CD1c-positive myeloid dendritic cell (primary cell): ENCODE measurements around the gene DCDC2B.
A peak's percentile ranks its signal among the peaks of the same experiment; 100 is the strongest.

ENCODE experiments used
- DNase-seq: peaks from one replicate; pipeline ENCODE4 v3.0.0-alpha.2; 2016; ENCODE audit errors: extremely low spot score

DCDC2B gene

GRCh38 chr1:32223683-32224082 is 14.8 kb downstream of the DCDC2B start:
- no peak for DNase-seq

GRCh38 chr1:32224285-32224684 is 15.4 kb downstream of the DCDC2B start:
- no peak for DNase-seq

GRCh38 chr1:32228771-32229170 is 19.9 kb downstream of the DCDC2B start:
- no peak for DNase-seq

GRCh38 chr1:32231843-32232432 is 23.0 kb downstream of the DCDC2B start:
- no peak for DNase-seq

- DNase-seq, result no peak
These were observed 23.8 kb downstream of the DCDC2B start for GRCh38 chr1:32232558-32233304.

GRCh38 chr1:32234792-32235191 is 25.9 kb downstream of the DCDC2B start:
- DNase-seq, result no peak

GRCh38 chr1:32239337-32239736 is 30.4 kb downstream of the DCDC2B start:
- no peak for DNase-seq

- DNase-seq, result no peak
These were observed 30.9 kb downstream of the DCDC2B start for GRCh38 chr1:32239790-32240139.

- DNase-seq, result peak; percentile 75
These were observed 31.5 kb downstream of the DCDC2B start for GRCh38 chr1:32240140-32240951.

- DNase-seq, result peak; percentile 29
These were observed 32.3 kb downstream of the DCDC2B start for GRCh38 chr1:32241001-32241763.

GRCh38 chr1:32242341-32242851 is 33.5 kb downstream of the DCDC2B start:
- peak; percentile 45 for DNase-seq

GRCh38 chr1:32246888-32247273 is 38.0 kb downstream of the DCDC2B start, which contains the start of gene FAM167B:
Gene FAM167B (plus strand): TSS chr1:32247222. CDS start chr1:32247422, 200 bp downstream.
- no peak for DNase-seq

- no peak for DNase-seq
These were observed 38.6 kb downstream of the DCDC2B start for GRCh38 chr1:32247452-32247851.

- DNase-seq, result peak; percentile 77
These were observed 39.3 kb downstream of the DCDC2B start for GRCh38 chr1:32247983-32248889.

GRCh38 chr1:32249831-32250525 is 41.1 kb downstream of the DCDC2B start:
- DNase-seq, result peak; percentile 54

- no peak for DNase-seq
These were observed 42.2 kb downstream of the DCDC2B start, which contains the start of gene LCK for GRCh38 chr1:32250893-32251716. Gene LCK (plus strand): TSS chr1:32251265. CDS start chr1:32274330, 23,065 bp downstream.

GRCh38 chr1:32255072-32256071 is 46.5 kb downstream of the DCDC2B start:
- DNase-seq, result no peak
